SK-N-SH (cell line): ENCODE data around the gene ZDHHC8. TPM values are rescaled to one million over a fixed set of nuclear protein-coding genes. Genes with fewer than 3 reads are reported as not detected.

Experiments used
- CTCF ChIA-PET: fragments of 300-600, 350-600 bp; formaldehyde crosslinking; extraction: SDS; loops from one replicate; lab custom pipeline; 2021; lab: Yijun Ruan, JAX
- POLR2A ChIA-PET: fragments of 350-600 bp; sonication (Branson Sonifier 250); formaldehyde crosslinking; extraction: SDS; loops from one replicate; lab custom pipeline; 2020; ENCODE audit warnings: antibody characterized with exemption, inconsistent platforms; lab: Yijun Ruan, JAX
- DNase-seq: peaks from one replicate; pipeline ENCODE4 v3.0.0; 2012
- H2AFZ ChIP-seq: fragments of 200-600 bp; sonication (generic); 2 replicates; pipeline ENCODE4 v1.8.1; 2016; ENCODE audit warnings: antibody characterized with exemption, mild to moderate bottlenecking, low read depth
- H3F3A ChIP-seq: fragments of 200-600 bp; sonication (generic); replicated peaks from 2 replicates; pipeline ENCODE3; 2016; ENCODE audit warnings: antibody characterized with exemption, mild to moderate bottlenecking; ENCODE audit not compliant: insufficient read depth
- H3K27ac ChIP-seq, 2 experiments: fragments of 200-500 bp in 1 of 2; fragments of 200-600 bp in 1 of 2; sonication (Bioruptor generic) in 1 of 2; sonication (generic), shearing (Covaris generic) in 1 of 2; 2 replicates each; pipeline versions ENCODE4 v1.5.1 to v1.6.1; 2014 to 2016; ENCODE audit warnings: low read depth in 2 of 2, inconsistent platforms in 1 of 2, low read length in 1 of 2, mild to moderate bottlenecking in 1 of 2, mixed read lengths in 1 of 2
- H3K27me3 ChIP-seq: fragments of 200-600 bp; sonication (generic), shearing (Covaris generic); 2 replicates; pipeline ENCODE4 v1.6.1; 2016; ENCODE audit warnings: mixed run types; ENCODE audit not compliant: insufficient read depth
- H3K36me3 ChIP-seq, 2 experiments: fragments of 200-500 bp in 1 of 2; fragments of 200-600 bp in 1 of 2; sonication (Bioruptor generic) in 1 of 2; sonication (generic) in 1 of 2; replicated peaks in 1 of 2; 2 replicates each; pipeline versions ENCODE3 to v1.5.1; 2014 to 2016; ENCODE audit warnings: low read length in 1 of 2, mild to moderate bottlenecking in 1 of 2; ENCODE audit not compliant: insufficient read depth in 2 of 2, control insufficient read depth in 1 of 2
- H3K4me1 ChIP-seq, 2 experiments: fragments of 200-500 bp in 1 of 2; fragments of 200-600 bp in 1 of 2; sonication (Bioruptor generic) in 1 of 2; sonication (generic), shearing (Covaris generic) in 1 of 2; 2 replicates each; pipeline versions ENCODE4 v1.5.1 to v1.6.1; 2014 to 2016; ENCODE audit warnings: low read depth in 1 of 2, low read length in 1 of 2, mixed run types in 1 of 2; ENCODE audit not compliant: insufficient read depth in 2 of 2, control insufficient read depth in 1 of 2
- H3K4me2 ChIP-seq: fragments of 200-600 bp; sonication (generic), shearing (Covaris generic); 2 replicates; pipeline ENCODE4 v1.6.1; 2017; ENCODE audit warnings: mixed run types
- H3K4me3 ChIP-seq, 2 experiments: fragments of 200-500 bp in 1 of 2; fragments of 200-600 bp in 1 of 2; sonication (Bioruptor generic) in 1 of 2; sonication (generic), shearing (Covaris generic) in 1 of 2; 2 replicates each; pipeline versions ENCODE4 v1.5.1 to v1.8.1; 2014 to 2016; ENCODE audit warnings: low read depth in 2 of 2, inconsistent platforms in 1 of 2, low read length in 1 of 2, mild to moderate bottlenecking in 1 of 2, mixed read lengths in 1 of 2, moderate library complexity in 1 of 2
- H3K79me2 ChIP-seq: fragments of 200-600 bp; sonication (generic); 2 replicates; pipeline ENCODE4 v1.8.1; 2017; ENCODE audit warnings: mild to moderate bottlenecking; ENCODE audit not compliant: insufficient read depth
- H3K9ac ChIP-seq: fragments of 200-600 bp; sonication (generic); 2 replicates; pipeline ENCODE4 v1.6.1; 2017; ENCODE audit warnings: mixed run types
- H3K9me2 ChIP-seq: fragments of 200-600 bp; sonication (generic); 2 replicates; pipeline ENCODE4 v1.6.1; 2017; ENCODE audit warnings: mixed run types
- H3K9me3 ChIP-seq: fragments of 200-600 bp; sonication (generic); 2 replicates; pipeline ENCODE4 v1.6.1; 2017; ENCODE audit warnings: mixed run types, mild to moderate bottlenecking, moderate library complexity
- H4K20me1 ChIP-seq: fragments of 200-600 bp; sonication (generic); 2 replicates; pipeline ENCODE4 v1.6.1; 2017; ENCODE audit warnings: mild to moderate bottlenecking, mixed run types; ENCODE audit not compliant: insufficient read depth
- CHD2 ChIP-seq: fragments of 150-350 bp; IDR thresholded peaks from 2 replicates; pipeline ENCODE4 v1.6.1; 2018; ENCODE audit warnings: low read length; ENCODE audit not compliant: partially characterized antibody
- EP300 ChIP-seq, 2 experiments: IDR thresholded peaks; 2 replicates each; pipeline versions ENCODE4 v1.4.0 to v1.6.1; 2012; ENCODE audit warnings: borderline replicate concordance in 1 of 2, low read depth in 1 of 2, low read length in 1 of 2
- GABPA ChIP-seq: IDR thresholded peaks from 2 replicates; pipeline ENCODE4 v1.4.0; 2012; ENCODE audit warnings: low read depth, mild to moderate bottlenecking
- IRF3 ChIP-seq: fragments of 150-350 bp; IDR thresholded peaks from 2 replicates; pipeline ENCODE4 v1.6.1; 2016; ENCODE audit warnings: mild to moderate bottlenecking, low read depth, low read length
- JUND ChIP-seq: IDR thresholded peaks from 2 replicates; pipeline ENCODE4 v1.4.0; 2012
- MEF2A ChIP-seq: IDR thresholded peaks from 2 replicates; pipeline ENCODE4 v1.4.0; 2012; ENCODE audit warnings: low read depth, borderline replicate concordance
- NFIC ChIP-seq: IDR thresholded peaks from 2 replicates; pipeline ENCODE4 v1.4.0; 2012; ENCODE audit warnings: borderline replicate concordance
- NRF1 ChIP-seq: IDR thresholded peaks from 2 replicates; pipeline ENCODE4 v1.6.1; 2012; ENCODE audit warnings: low read depth, mild to moderate bottlenecking, low read length
- POLR2AphosphoS5 ChIP-seq: IDR thresholded peaks from 2 replicates; pipeline ENCODE4 v1.6.1; 2012; ENCODE audit warnings: low read depth, low read length
- REST ChIP-seq: IDR thresholded peaks from 2 replicates; pipeline ENCODE4 v1.6.1; 2012; ENCODE audit warnings: mild to moderate bottlenecking, low read depth, low read length, moderate library complexity
- RFX5 ChIP-seq: IDR thresholded peaks from 2 replicates; pipeline ENCODE4 v1.6.1; 2012; ENCODE audit warnings: mild to moderate bottlenecking, improper control_type of control experiment, low read length
- RXRA ChIP-seq: IDR thresholded peaks from 2 replicates; pipeline ENCODE4 v1.4.0; 2012; ENCODE audit warnings: low read depth, mild to moderate bottlenecking, borderline replicate concordance
- SIN3A ChIP-seq: IDR thresholded peaks from 2 replicates; pipeline ENCODE4 v1.6.1; 2012; ENCODE audit warnings: low read depth, mild to moderate bottlenecking, low read length, moderate library complexity, borderline replicate concordance
- SMC3 ChIP-seq: IDR thresholded peaks from 2 replicates; pipeline ENCODE4 v1.6.1; 2012; ENCODE audit warnings: low read depth, low read length, improper control_type of control experiment
- TCF12 ChIP-seq: IDR thresholded peaks from 2 replicates; pipeline ENCODE4 v1.4.0; 2012
- TEAD4 ChIP-seq: IDR thresholded peaks from 2 replicates; pipeline ENCODE4 v1.4.0; 2012; ENCODE audit warnings: mild to moderate bottlenecking, borderline replicate concordance; ENCODE audit not compliant: insufficient read depth
- USF2 ChIP-seq: fragments of 150-350 bp; IDR thresholded peaks from 2 replicates; pipeline ENCODE4 v1.6.1; 2017; ENCODE audit warnings: antibody characterized with exemption, low read length, low read depth, borderline replicate concordance
- YY1 ChIP-seq: IDR thresholded peaks from 2 replicates; pipeline ENCODE4 v1.4.0; 2012; ENCODE audit warnings: low read depth, mild to moderate bottlenecking
- WGBS: methylation state at CpG from one replicate; pipeline ENCODE4 v1.1.6; 2017; ENCODE audit warnings: low lambda C conversion rate; 5-methylcytosine and 5-hydroxymethylcytosine counted together
- polyA plus RNA-seq, 3 experiments: library from polyadenylated mRNA; depleted of rRNA; stranded (reverse); fragments of >200 nt; gene quantifications; 2 replicates each; pipeline ENCODE4 v1.2.3, GENCODE V29; 2012

ZDHHC8 gene
- polyA plus RNA-seq, 1 of the 3 experiments (the other 2 are of a cell fraction): 65.3 TPM

GRCh38 chr22:20126284-20127029 lies 5.1 kb upstream of the ZDHHC8 start:
- DNase-seq: no peak
- Histone ChIP-seq H3K9me3 (no peaks in the 10 kb centered on the region), H3K9ac (no peak overlapping the region), H2AFZ (no peak overlapping the region), H3K4me1 (peaks cover 0 to 7% of the 10 kb centered on the region in 2 experiments; a peak in 1 of 4 replicates), H3K4me3 (no peak overlapping the region), H3K4me2 (no peak overlapping the region), H3F3A (peaks cover 21% of the 10 kb centered on the region), H3K36me3 (peaks cover 8 to 56% of the 10 kb centered on the region in 2 experiments), H3K9me2 (no peaks in the 10 kb centered on the region), H3K27me3 (no peaks in the 10 kb centered on the region), H3K27ac (no peak overlapping the region), H3K79me2 (peaks cover 25% of the 10 kb centered on the region), H4K20me1 (peaks cover 11% of the 10 kb centered on the region; the same call in 1 of the 2 replicates)
- TF ChIP-seq POLR2AphosphoS5 (no peak), NFIC (no peak), SMC3 (no peak), CHD2 (no peak), YY1 (no peak), SIN3A (no peak), NRF1 (no peak), TEAD4 (no peak), GABPA (no peak), JUND (no peak), RXRA (no peak), EP300 (IDR thresholded peaks at IDR 0.05; ENCODE audit: borderline replicate concordance in 1 of 2, low read depth in 1 of 2, low read length in 1 of 2) (no peak), IRF3 (no peak), USF2 (no peak), RFX5 (no peak), TCF12 (no peak)
- 93% methylated on average over 18 of the region's 19 CpGs for WGBS
- ChIA-PET CTCF (no interaction called here), POLR2A (no interaction called here)

GRCh38 chr22:20127318-20127868 lies 4.2 kb upstream of the ZDHHC8 start:
- Histone ChIP-seq H3K27ac (no peak overlapping the region), H3K4me1 (peaks cover 0 to 8% of the 10 kb centered on the region in 2 experiments; a peak in 1 of 4 replicates), H3K4me2 (no peak overlapping the region), H3K9me2 (no peaks in the 10 kb centered on the region), H2AFZ (no peak overlapping the region), H3F3A (peaks cover 18% of the 10 kb centered on the region), H3K9ac (no peak overlapping the region)
- CTCF ChIA-PET: no interaction called here
- TF ChIP-seq IRF3 (no peak), USF2 (no peak), MEF2A (no peak), REST (no peak)
- TF ChIP-seq, all 33 proteins: peak for 0
- H3K79me2 ChIP-seq: peaks cover 22% of the 10 kb centered on the region
- no peak overlapping the region for H3K4me3 ChIP-seq
- 96% methylated on average over 11 of the region's 15 CpGs for WGBS
- H3K9me3 ChIP-seq: no peaks in the 10 kb centered on the region
- H3K27me3 ChIP-seq: no peaks in the 10 kb centered on the region
- peaks cover 7 to 49% of the 10 kb centered on the region in 2 experiments for H3K36me3 ChIP-seq
- POLR2A ChIA-PET: interaction anchor here (1.5 kb wide), 1 partner anchor 14 kb away, joined by 5 read pairs; no protein-coding TSS in a partner anchor
- H4K20me1 ChIP-seq: peaks cover 4% of the 10 kb centered on the region; the same call in 1 of the 2 replicates
- DNase-seq: no peak
